Right cardiac atrium (tissue), 5 donors: ENCODE data around the gene CACNA1F. TPM values are rescaled to one million over a fixed set of nuclear protein-coding genes. Genes with fewer than 3 reads are reported as not detected.

Experiments used
- ATAC-seq, 2 donors: fragments of 200-7000 bp; cut with Tn5 transposase; one replicate each; pipeline versions ENCODE4 v1.8.0 to v1.9.1; 2020; ENCODE audit warnings: moderate library complexity in 2 of 2, mild to moderate bottlenecking in 1 of 2
- DNase-seq, 3 donors: peaks; one replicate each; pipeline ENCODE4 v3.0.0-alpha.2; 2020
- H3K27ac ChIP-seq: one replicate; pipeline ENCODE4 v1.5.1; 2013; ENCODE audit warnings: mild to moderate bottlenecking, low read length, control low read depth, moderate library complexity
- H3K27me3 ChIP-seq: one replicate; pipeline ENCODE4 v1.6.1; 2013; ENCODE audit not compliant: control insufficient read depth, insufficient read depth
- H3K4me1 ChIP-seq: one replicate; pipeline ENCODE4 v1.6.1; 2013; ENCODE audit warnings: low read length; ENCODE audit not compliant: control insufficient read depth, insufficient read depth
- H3K4me3 ChIP-seq: one replicate; pipeline ENCODE4 v1.5.1; 2013; ENCODE audit warnings: low read length, control low read depth
- H3K9me3 ChIP-seq: one replicate; pipeline ENCODE4 v1.6.1; 2013; ENCODE audit warnings: low read length; ENCODE audit not compliant: control insufficient read depth
- WGBS: extraction: QIAGEN DNeasy Blood & Tissue Kit; methylation state at CpG from one replicate; pipeline ENCODE4 v1.1.7; 2013; 5-methylcytosine and 5-hydroxymethylcytosine counted together
- intact Hi-C, 4 donors: fragments of 100-400 bp; cut with DNase I; formaldehyde crosslinking; loops; one replicate each; pipeline versions ENCODE4 v1.11.0 to v1.14.0; 2022 to 2023
- polyA plus RNA-seq: library from polyadenylated mRNA; stranded (reverse); fragments of 200-250 nt; gene quantifications from one replicate; pipeline ENCODE4 v1.2.3, GENCODE V29; 2013
- total RNA-seq, 4 donors: library from RNA; stranded (reverse); fragmentation: NEBNext Ultra II Directional; extraction: Animal tissue kit (Norgen Biotek cat#: 25700); gene quantifications; one replicate each; pipeline ENCODE4 v1.2.1, GENCODE V29; 2021
- donor health status: healthy with polysubstance abuse.
- donor health status: DM: no; HTN: yes; CAD: no.
- donor health status: DM: no; HTN: no; CAD: no.
- donor health status: DM: no; HTN: yes; CAD: no; lungs with severe emphysema.
- donor health status: DM: yes; HTN: yes; CAD: no.

The CACNA1F gene
- total and polyA plus RNA-seq, 5 donors, result 0.09 to 0.78 (median 0.18) TPM

GRCh38 chrX:49247346-49247745, 14.2 kb upstream of the CACNA1F start:
- Histone ChIP-seq H3K4me3 (no peak overlapping the region), H3K27ac (no peak overlapping the region), H3K9me3 (no peaks in the 10 kb centered on the region), H3K27me3 (no peaks in the 10 kb centered on the region), H3K4me1 (no peaks in the 10 kb centered on the region)
- intact Hi-C loops, result no loop called here
- DNase-seq, result no peak
- ATAC-seq, result no peak
- 94% methylated on average over 11 of the region's 11 CpGs for WGBS

DNA sequence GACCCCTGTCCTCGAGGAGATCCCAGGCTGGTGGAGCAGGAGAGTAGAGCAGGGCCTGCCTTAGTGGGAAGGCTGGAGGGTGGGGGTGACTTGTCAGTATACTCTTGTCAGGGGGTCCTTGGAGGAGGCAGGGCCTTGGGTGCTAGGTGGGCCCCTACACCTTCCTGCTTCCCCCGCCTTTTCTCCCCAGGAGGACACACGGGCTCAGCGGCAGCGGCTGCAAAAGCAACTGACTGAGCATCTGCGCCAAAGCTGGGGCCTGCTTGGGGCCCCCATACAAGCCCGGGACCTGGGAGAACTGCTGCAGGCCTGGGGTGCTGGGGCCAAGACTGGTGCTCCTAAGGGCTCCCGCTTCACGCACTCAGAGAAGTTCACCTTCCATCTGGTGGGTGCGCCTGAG, 13.4 kb upstream of the CACNA1F start:
- DNase-seq, result no peak
- intact Hi-C loops, result no loop called here

DNA sequence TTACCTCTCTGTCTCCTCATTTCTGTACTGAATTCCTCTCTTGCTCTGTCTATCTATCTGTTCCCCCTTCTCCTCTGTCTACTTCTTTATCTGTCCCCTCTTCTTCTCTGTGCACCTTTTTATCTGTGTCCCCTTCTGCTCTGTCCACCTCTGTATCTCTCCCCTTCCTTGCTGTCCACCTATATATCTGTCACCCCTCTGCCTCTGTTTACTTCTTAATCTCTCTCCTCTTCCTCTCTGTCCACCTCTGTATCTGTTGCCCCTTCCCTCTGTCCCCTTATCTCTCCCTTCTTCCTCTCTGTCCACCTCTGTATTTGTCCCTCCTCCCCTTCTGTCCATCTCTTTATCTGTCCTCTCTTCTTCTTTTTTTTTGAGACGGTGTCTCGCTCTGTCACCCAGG, 11.1 kb upstream of the CACNA1F start:
- no peaks in the 10 kb centered on the region for H3K9me3 ChIP-seq
- no peak for ATAC-seq
- H3K4me1 ChIP-seq, result no peaks in the 10 kb centered on the region
- DNase-seq, result no peak
- H3K4me3 ChIP-seq, result no peak overlapping the region
- intact Hi-C loops, result no loop called here
- no peak overlapping the region for H3K27ac ChIP-seq
- H3K27me3 ChIP-seq, result no peaks in the 10 kb centered on the region
- WGBS, result 87% methylated on average over 2 of the region's 2 CpGs

More for the DNA sequence above, 13.4 kb upstream of the CACNA1F start:
- ATAC-seq, result no peak
- Histone ChIP-seq H3K4me3 (no peak overlapping the region), H3K27ac (no peak overlapping the region), H3K27me3 (no peaks in the 10 kb centered on the region), H3K9me3 (no peaks in the 10 kb centered on the region), H3K4me1 (no peaks in the 10 kb centered on the region)
- 95% methylated on average over 10 of the region's 10 CpGs for WGBS

DNA sequence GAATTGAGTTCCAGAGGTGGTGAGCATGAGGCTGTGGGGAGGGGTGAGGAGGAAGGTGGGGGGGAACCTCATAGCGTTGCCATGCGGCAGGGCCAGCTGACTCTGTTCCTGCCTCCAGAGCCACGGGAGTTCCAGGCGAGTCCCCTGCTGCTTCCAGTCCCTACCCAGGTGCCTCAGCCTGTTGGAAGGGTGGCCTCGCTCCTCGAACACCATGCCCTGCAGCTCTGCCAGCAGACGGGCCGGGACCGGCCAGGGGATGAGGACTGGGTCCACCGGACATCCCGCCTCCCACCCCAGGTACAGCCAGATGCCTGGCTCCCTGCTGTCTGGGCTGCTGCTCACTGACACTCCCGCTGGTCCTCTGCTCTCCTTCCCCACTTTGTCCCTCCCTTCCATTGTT, 10.0 kb upstream of the CACNA1F start:
- intact Hi-C loops, result no loop called here
- ATAC-seq, result no peak
- no peaks in the 10 kb centered on the region for H3K9me3 ChIP-seq
- DNase-seq, result no peak
- H3K27ac ChIP-seq, result no peak overlapping the region
- no peaks in the 10 kb centered on the region for H3K4me1 ChIP-seq
- H3K27me3 ChIP-seq, result no peaks in the 10 kb centered on the region
- WGBS, result 87% methylated on average over 12 of the region's 12 CpGs
- no peak overlapping the region for H3K4me3 ChIP-seq

GRCh38 chrX:49242545-49243066, 9.5 kb upstream of the CACNA1F start:
- Histone ChIP-seq H3K27me3 (no peaks in the 10 kb centered on the region), H3K4me1 (no peaks in the 10 kb centered on the region), H3K9me3 (no peaks in the 10 kb centered on the region), H3K4me3 (no peak overlapping the region), H3K27ac (no peak overlapping the region)
- intact Hi-C loops, result no loop called here
- 92% methylated on average over 12 of the region's 12 CpGs for WGBS
- no peak for DNase-seq
- no peak for ATAC-seq

GRCh38 chrX:49238735-49239134, 5.6 kb upstream of the CACNA1F start:
- 78% methylated on average over 7 of the region's 7 CpGs for WGBS
- Histone ChIP-seq H3K9me3 (no peaks in the 10 kb centered on the region), H3K4me1 (no peaks in the 10 kb centered on the region), H3K27me3 (no peaks in the 10 kb centered on the region), H3K4me3 (no peak overlapping the region), H3K27ac (no peak overlapping the region)
- intact Hi-C loops, result no loop called here
- ATAC-seq (no peak), DNase-seq (no peak)

DNA sequence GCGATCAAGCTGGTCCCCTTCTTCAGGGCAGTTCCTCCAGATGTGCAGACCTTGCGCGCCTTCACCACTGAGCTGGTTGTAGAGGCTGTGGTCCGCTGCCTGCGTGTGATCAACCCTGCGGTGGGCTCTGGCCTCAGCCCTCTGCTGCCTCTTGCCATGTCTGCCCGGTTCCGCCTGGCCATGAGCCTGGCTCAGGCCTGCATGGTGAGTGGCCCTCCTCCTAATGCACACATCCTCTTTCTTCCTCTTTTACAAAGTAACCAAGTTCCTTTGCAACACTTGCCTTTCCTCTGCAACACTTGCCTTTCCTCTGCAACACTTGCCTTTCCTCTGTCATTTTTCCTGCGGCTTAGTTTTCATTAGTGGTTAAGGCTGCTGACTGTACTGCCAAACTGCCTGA, 3.9 kb upstream of the CACNA1F start:
- DNase-seq (no peak), ATAC-seq (no peak)
- WGBS, result 74% methylated on average over 9 of the region's 9 CpGs
- Histone ChIP-seq H3K27ac (no peak overlapping the region), H3K27me3 (no peaks in the 10 kb centered on the region), H3K4me1 (no peaks in the 10 kb centered on the region), H3K4me3 (no peak overlapping the region), H3K9me3 (no peaks in the 10 kb centered on the region)
- intact Hi-C loops, result no loop called here

- Histone ChIP-seq H3K4me3 (peak overlapping the region; percentile 42), H3K27ac (no peak overlapping the region), H3K4me1 (no peaks in the 10 kb centered on the region), H3K27me3 (no peaks in the 10 kb centered on the region), H3K9me3 (no peaks in the 10 kb centered on the region)
- DNase-seq (no peak), ATAC-seq (no peak)
- intact Hi-C loops, result no loop called here
- 29% methylated on average over 55 of the region's 56 CpGs for WGBS
These were observed 881 bp upstream of the CACNA1F start for GRCh38 chrX:49233887-49234555.

DNA sequence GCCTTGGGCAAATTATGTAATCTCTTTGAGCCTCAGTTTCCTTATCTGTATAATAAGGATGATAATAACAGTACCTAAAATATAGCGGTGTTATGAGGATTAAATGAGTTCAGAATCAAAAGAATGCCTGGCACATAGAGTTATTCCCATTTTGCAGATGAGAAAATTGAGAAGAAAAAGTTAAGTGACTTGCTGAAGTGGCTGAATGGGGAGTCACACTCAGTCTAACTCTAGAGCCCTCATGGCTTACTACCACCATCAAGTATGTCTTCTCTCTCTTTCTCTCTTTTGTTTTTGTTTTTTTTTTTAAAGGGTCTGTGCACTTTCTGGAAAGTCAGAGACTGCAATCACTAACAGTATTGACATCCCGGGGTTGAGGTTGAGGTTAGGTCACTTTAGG, 615 bp downstream of the CACNA1F start:
- 97% methylated on average over 2 of the region's 2 CpGs for WGBS
- Histone ChIP-seq H3K27me3 (no peaks in the 10 kb centered on the region), H3K4me1 (no peaks in the 10 kb centered on the region), H3K9me3 (no peaks in the 10 kb centered on the region), H3K27ac (no peak overlapping the region), H3K4me3 (no peak overlapping the region)
- intact Hi-C loops, result no loop called here
- no peak for ATAC-seq
- DNase-seq, result no peak

DNA sequence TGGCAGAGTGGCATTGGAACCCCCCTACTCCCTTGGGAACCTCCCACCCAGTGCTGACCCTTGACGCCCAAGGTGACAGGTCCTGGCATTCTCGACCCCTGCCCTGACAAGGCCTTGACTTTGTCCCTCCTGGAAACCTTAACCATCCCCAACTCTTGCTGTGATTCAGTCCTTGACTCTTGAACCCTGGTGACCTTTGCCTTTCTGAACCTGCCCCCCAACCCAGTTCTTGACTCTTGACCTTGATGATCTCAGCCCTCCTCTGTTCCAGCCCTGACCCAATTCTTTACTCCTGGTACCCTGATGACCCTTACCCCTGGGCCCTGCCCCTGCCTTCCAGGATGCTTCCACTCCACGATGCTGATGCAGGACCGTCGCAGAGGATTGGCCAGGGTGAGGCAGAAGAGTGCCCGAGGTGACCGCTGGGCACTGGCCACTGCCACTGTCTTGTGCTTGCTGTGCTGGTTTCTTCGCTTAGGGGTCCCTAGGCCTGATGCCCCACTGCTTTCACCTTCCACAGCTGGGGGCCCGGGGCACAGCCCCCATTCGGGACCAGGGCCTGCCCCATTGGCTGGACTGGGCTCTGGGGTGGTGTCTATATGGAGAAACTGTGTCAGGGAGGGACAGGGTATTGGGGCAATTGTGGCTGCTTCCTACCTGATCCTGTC, 1.7 kb downstream of the CACNA1F start:
- no peaks in the 10 kb centered on the region for H3K9me3 ChIP-seq
- DNase-seq, result no peak
- no peak overlapping the region for H3K27ac ChIP-seq
- intact Hi-C loops, result no loop called here
- 95% methylated on average over 10 of the region's 10 CpGs for WGBS
- H3K27me3 ChIP-seq, result no peaks in the 10 kb centered on the region
- no peak for ATAC-seq
- no peak overlapping the region for H3K4me3 ChIP-seq
- no peaks in the 10 kb centered on the region for H3K4me1 ChIP-seq

GRCh38 chrX:49230500-49231232, 2.5 kb downstream of the CACNA1F start:
- 5% methylated on average over 43 of the region's 44 CpGs for WGBS
- Histone ChIP-seq H3K4me3 (peak overlapping the region; percentile 36), H3K27me3 (no peaks in the 10 kb centered on the region), H3K4me1 (no peaks in the 10 kb centered on the region), H3K27ac (no peak overlapping the region), H3K9me3 (no peaks in the 10 kb centered on the region)
- peak; percentile 78 to 88 for ATAC-seq
- intact Hi-C loops, result no loop called here
- DNase-seq, result peak; percentile 79 to 90 (median 89)
